Stimulated activated CD8-positive, alpha-beta memory T cell treated with anti-CD3 and anti-CD28 coated beads, Interleukin-15, amount 100 ng/mL, for 1 hour (primary cell): Measurements from ENCODE around the gene IL16.

Source experiments
- DNase-seq: peaks from one replicate; pipeline ENCODE4 v3.0.0-alpha.2; 2020; ENCODE audit warnings: low read depth

Gene IL16

DNA sequence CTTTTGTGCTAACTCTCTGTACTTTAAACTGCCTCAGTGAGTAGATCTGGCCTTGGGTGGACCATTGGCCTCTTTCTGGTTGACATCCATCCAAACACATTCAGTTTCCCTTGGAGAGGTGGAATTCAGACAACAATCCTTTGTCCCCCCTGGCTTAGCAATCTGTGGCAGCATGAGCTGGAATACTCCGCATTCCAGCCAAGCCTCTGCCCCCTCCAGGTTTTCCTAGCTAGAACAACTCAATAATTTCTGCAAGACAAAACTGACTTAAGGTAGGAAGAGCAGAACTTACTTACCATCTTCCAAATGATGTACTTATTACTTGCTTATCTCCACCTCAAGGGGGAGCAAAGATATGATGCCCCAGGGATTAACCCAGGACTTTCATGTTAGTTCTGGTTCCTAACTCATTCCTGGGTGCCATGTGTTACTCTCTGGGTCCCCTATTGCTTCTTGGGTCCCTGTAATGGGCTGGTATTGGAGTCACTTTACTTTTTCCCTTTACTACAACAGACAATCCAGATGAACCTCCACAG, 21.8 kb upstream of the IL16 start:
- no peak for DNase-seq

GRCh38 chr15:81175496-81175895, 21.2 kb upstream of the IL16 start:
- DNase-seq: no peak

DNA sequence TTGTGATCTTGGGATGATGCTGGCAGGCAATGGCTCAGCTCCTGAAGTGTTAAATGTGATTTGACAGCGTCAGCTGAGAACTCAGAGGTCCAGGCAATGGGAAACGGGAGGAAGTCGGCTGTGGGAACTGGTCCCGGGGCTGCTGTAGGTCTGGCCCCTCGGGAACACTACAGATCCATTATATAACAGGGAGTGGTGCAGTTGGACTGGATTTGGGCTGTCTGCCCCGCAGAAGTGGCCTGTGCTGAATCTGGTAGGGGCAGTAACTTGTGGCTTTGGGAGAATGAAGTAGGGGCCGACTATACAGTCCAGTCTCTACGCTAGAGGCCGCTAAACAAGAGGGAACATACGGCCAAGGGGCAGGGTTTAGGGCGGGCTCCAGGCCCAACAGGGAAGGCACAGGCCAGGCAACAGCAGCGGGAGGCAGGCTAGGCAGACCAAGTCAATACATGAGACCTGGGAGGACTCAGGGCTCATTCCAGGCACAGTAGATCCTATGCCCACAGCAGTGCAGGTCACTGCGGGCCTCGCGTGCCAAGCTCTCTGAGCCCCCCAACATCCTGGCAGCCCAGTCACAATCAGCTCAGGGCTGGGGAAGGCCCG, 20.3 kb upstream of the IL16 start:
- no peak for DNase-seq

- no peak for DNase-seq
Observed at GRCh38 chr15:81178365-81178764, 18.3 kb upstream of the IL16 start.

GRCh38 chr15:81181220-81181619, 15.5 kb upstream of the IL16 start:
- DNase-seq: no peak

GRCh38 chr15:81182031-81182755, 14.5 kb upstream of the IL16 start:
- no peak for DNase-seq

DNA sequence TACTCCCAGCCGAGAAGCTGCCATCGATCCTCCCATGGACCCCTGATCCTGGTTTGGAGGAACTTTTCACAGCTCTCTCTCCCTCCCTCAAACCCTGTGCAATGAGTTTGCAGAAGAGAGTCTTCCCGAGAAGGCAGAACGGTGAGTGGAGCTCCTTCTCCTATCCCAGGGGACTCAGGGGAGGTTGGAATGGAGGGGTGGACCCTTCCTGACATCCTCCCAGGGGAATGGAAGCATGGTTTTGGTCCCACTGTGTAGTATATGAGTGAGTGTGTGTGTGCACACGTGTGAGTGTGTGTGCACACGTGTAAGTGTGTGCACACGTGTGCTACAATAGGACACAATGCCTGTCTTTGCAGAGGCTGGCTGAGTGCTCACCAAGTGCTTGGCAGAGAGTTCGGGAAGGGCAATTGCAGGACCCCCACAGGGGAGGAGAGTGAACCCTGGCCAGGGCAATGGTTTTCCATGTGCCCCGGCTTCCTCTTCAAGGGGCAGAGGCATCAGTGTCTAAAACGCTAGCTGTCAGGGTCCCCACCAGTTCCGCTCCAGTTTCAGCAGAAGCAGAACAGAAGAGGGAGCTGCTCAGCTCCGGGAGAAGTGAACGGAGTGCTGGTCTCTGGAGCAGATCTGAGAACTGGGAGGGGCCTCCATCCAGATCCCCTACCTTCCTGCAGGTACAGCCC, 13.8 kb upstream of the IL16 start:
- DNase-seq: no peak

DNA sequence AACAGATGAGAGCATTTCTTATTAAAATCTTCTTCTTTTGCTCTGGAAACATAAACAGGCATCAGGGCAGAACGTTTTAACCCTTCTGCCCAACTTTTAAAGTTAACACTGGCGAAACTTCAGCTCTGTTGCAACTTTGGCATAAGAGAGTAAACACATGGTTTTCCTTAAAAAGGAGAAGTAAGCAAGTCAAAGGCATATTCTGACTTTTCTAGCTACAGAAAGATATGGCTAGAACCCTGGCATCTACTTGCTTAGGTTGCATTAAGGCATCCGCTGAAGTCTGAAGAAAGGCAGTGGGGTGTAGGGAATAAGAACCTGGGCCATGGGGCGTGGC, 13.3 kb upstream of the IL16 start:
- no peak for DNase-seq

- no peak for DNase-seq
Observed at GRCh38 chr15:81184188-81184587, 12.5 kb upstream of the IL16 start.

GRCh38 chr15:81185631-81186295, 10.9 kb upstream of the IL16 start:
- DNase-seq: no peak

DNA sequence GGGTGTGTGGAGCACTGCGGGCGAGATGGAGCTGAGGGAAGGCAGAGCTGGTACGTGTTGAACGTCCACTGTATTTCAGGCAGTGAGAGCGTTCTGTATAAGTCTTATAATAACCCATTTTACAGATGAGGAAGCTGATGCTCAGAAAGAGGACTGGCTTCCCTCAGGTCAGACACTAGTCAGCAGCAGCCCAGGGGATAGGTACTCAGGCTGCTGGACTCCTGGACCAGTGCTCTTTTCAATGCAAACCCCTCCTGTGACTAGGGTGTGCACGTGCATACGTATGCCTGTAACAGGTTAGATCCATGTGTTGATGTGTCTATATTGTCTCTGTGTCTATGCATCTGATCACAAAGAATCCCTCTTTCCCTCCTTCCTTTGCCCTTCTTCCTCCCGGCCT, 8.3 kb upstream of the IL16 start:
- DNase-seq: no peak

DNA sequence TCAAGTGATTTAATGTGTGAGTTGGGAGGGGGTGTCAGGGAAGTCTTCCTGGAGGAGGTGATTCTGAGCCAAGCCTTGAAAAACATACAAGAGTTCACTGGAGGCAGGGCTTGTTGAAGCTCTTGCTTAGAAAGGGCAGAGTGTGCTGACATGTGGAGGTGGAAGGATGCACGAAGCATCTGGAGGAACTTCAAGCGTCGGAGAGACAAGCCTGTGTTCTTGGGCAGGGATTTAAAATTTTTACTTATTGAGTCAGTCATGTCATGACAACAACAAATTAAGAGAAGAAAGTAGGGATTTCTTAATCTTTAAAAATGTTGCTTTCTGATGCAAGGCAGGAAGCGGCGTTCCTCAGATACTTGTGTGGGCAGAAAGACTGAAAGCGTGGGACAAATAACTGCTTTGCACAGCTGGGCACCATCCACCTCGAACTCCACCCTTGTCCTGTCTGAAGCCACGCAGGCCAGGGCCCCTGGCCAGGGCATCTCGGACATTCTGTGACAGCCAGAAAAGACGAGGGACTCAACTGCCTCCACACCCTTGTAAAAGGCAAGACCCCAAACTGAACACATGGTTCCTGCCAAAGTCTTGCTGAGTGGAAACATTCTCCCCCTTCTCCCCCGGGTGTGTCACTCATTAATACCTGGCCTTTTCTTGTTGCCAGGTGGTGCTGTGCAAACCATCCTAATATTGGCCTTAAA, 6.9 kb upstream of the IL16 start:
- DNase-seq: no peak

GRCh38 chr15:81190922-81191507, 5.7 kb upstream of the IL16 start:
- DNase-seq: no peak

- DNase-seq: no peak
Observed at GRCh38 chr15:81191701-81192100, 5.0 kb upstream of the IL16 start.

- no peak for DNase-seq
Observed at GRCh38 chr15:81194723-81195122, 2.0 kb upstream of the IL16 start.

DNA sequence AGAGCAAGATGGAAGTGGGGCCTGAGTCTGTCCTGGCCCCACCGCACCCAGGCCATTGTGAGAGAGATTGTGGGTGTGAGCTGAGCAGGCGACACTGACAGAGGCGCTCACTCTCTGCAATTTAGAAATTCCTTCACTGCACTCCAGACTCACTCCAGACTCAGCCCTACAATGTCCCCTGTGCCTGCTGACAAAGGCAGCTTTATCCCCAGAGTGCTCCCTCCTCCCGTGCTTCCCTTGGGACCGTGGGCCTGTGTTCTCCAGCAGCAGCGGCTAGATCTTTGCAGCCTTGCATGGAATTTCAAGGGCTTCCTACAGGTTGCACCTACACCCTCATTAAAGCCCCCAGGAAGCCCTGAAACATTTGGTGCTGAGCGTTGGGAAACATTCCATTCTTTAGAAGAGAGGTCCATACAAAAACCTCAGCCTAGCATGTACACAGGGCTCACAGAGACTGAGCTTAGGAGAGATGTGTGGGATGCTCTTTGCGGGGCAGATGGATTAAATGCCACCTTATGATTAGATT, 1.3 kb upstream of the IL16 start:
- DNase-seq: no peak

- DNase-seq: no peak
Observed at GRCh38 chr15:81197255-81197630, 564 bp downstream of the IL16 start.

GRCh38 chr15:81197688-81198281, 1.1 kb downstream of the IL16 start:
- no peak for DNase-seq

- DNase-seq: no peak
Observed at GRCh38 chr15:81199031-81199779, 2.5 kb downstream of the IL16 start.

DNA sequence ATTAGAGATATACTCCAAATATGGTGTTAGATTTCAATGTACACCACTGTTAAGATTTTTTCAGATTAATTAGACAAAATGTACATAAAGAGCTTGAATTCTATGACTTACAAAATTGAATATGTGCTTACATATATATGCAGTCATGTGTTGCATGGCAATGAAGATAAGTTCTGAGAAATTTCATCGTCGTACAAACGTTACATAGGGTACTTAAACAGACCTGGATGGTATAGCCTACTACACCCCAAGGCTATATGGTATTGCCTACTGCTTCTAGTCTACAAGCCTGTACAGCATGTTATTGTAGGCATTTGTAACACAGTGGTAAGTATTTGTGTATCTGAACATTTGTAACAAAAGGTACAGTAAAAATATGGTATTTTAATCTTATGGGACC, 9.3 kb downstream of the IL16 start:
- no peak for DNase-seq
